ENCODE measurements around the gene TTC39B.

The TTC39B gene

DNA sequence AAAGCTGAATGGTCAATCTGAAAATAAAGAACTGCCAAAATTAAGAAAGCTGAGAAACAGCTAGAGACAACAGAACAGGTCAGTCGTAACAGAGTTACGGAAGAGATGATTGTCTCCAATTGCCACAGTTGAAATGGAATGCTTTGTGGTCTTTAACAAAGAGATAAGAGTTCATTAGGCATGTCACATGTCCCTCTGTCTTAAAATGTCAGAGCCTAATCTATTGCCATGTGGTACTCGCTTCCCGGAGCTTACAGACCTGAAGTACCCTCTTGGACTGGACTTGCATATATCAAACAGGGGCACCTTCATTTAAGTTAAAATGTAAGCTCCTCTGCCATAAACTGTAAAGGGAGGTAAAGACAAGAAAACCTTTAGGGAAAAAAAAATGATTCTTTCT, 19.7 kb downstream of the TTC39B start:
- H3K27ac ChIP-seq, result no peak overlapping the region
- TF ChIP-seq, protein P1, sequence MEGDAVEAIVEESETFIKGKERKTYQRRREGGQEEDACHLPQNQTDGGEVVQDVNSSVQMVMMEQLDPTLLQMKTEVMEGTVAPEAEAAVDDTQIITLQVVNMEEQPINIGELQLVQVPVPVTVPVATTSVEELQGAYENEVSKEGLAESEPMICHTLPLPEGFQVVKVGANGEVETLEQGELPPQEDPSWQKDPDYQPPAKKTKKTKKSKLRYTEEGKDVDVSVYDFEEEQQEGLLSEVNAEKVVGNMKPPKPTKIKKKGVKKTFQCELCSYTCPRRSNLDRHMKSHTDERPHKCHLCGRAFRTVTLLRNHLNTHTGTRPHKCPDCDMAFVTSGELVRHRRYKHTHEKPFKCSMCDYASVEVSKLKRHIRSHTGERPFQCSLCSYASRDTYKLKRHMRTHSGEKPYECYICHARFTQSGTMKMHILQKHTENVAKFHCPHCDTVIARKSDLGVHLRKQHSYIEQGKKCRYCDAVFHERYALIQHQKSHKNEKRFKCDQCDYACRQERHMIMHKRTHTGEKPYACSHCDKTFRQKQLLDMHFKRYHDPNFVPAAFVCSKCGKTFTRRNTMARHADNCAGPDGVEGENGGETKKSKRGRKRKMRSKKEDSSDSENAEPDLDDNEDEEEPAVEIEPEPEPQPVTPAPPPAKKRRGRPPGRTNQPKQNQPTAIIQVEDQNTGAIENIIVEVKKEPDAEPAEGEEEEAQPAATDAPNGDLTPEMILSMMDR (conservative IDR thresholded peaks at IDR 0.05), result no peak

DNA sequence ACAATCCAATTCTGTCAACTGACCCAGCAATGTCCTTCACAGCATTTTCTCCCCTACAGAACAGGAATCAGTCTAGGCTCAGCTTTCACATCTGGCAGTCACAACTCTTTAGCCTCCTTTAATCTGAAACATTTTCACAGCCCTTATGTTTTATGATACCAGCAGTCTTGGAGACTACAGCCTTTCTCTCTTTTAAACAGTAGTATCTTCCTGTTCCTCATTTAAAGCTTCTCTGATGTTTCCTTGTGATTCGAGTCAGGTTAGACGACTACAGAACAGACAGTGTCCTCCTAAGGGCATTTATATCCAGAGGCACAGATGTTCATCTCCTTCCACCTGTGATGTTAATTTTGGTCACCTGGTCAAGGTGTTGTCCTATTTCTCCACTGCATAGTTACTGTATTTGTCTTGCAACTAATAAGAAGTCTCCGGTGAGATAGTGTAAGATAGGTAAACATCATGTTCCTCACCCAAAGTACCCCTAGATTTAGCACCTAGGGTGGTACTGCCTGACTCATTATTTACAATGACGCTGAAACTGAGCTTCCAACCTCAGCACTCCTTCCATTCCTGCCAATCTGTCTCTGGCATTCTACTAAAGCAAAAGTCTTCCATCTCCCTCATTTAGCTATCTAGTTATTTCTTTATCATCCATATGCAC, 20.7 kb downstream of the TTC39B start:
- TF ChIP-seq, protein P1 (conservative IDR thresholded peaks at IDR 0.05), result no peak
- no peak overlapping the region for H3K27ac ChIP-seq

DNA sequence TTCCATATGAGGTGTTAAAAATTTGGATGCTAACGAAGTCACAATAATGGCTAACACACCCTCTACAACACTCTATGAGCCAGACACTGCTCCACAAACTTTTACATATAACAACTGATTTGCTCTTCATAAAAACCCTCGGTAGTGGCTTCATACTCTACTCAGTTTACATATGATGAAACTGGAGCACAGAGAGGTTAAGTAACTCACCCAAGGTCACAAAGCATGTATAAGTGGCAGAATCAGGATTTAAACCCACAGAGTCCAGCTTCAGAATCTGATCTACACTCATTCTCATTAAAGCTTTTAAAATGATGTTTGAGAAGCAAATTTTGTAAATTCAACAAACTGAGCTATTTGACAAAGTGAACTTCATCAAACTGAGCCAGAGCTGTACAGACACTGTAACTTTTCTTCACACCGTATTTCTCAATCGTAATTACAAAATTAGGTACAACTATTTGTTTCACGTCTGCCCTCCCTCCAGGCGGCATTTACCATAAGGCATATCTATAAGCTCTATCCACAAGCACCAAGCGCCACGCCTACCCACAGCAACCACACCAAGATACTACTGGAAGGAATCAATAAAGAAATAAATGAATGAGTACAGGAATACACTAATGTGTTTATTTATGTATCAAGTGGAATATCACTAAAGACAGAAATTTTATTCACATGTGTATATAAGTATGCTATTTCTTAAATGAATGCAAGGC, 24.3 kb downstream of the TTC39B start:
- no peak overlapping the region for H3K27ac ChIP-seq
- TF ChIP-seq, protein P1 (conservative IDR thresholded peaks at IDR 0.05), result no peak

DNA sequence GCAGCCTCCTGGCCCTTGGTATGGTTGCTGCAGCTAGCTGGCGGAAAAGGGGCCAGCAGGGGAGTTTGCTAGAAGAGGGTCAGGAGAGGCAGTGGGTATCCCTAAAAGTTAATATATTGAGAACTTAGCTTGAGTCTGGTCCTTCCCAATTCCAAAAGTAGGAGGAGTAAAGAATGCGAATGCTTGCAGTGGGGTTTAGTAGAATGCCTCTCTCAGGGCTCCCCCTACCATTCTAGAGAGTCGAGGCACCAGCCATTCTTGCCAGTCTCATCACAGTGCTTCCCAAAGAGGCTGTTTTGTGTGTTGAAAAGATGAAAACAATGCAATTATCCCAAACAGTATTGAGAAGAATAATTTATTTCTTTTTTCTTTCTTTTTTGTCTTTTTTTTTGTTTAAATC, 26.4 kb downstream of the TTC39B start:
- no peak overlapping the region for H3K27ac ChIP-seq
- TF ChIP-seq, protein P1 (conservative IDR thresholded peaks at IDR 0.05), result no peak

- TF ChIP-seq, protein P1 (conservative IDR thresholded peaks at IDR 0.05), result no peak
- peak overlapping the region; percentile 75 for H3K27ac ChIP-seq
Measured at GRCh38 chr9:15278839-15279238, 28.2 kb downstream of the TTC39B start.

GRCh38 chr9:15278091-15278687, 28.8 kb downstream of the TTC39B start:
- TF ChIP-seq, protein P1 (conservative IDR thresholded peaks at IDR 0.05), result peak; percentile 41
- H3K27ac ChIP-seq, result peak overlapping the region; percentile 75

GRCh38 chr9:15277400-15278090, 29.5 kb downstream of the TTC39B start:
- peak overlapping the region; percentile 75 for H3K27ac ChIP-seq

More at GRCh38 chr9:15277400-15278090, 29.5 kb downstream of the TTC39B start:
- TF ChIP-seq, protein P1 (conservative IDR thresholded peaks at IDR 0.05), result peak; percentile 71
